IPS-NIHi7 (cell line): ENCODE measurements around the gene TIE1.

ENCODE experiments used
- DNase-seq: peaks from one replicate; pipeline ENCODE4 v3.0.0; 2012; ENCODE audit warnings: mixed read lengths; ENCODE audit errors: extremely low spot score

TIE1 gene

GRCh38 chr1:43274125-43274803 lies 26.5 kb upstream of the TIE1 start:
- DNase-seq, result no peak

GRCh38 chr1:43274804-43275180 lies 26.0 kb upstream of the TIE1 start:
- DNase-seq, result no peak

- no peak for DNase-seq
Observed at GRCh38 chr1:43275826-43276620, 24.8 kb upstream of the TIE1 start.

- DNase-seq, result no peak
Observed at GRCh38 chr1:43276673-43277072, 24.1 kb upstream of the TIE1 start.

- no peak for DNase-seq
Observed at GRCh38 chr1:43277116-43277876, 23.5 kb upstream of the TIE1 start.

GRCh38 chr1:43279161-43279560 lies 21.6 kb upstream of the TIE1 start:
- no peak for DNase-seq

GRCh38 chr1:43279666-43280065 lies 21.1 kb upstream of the TIE1 start:
- DNase-seq, result no peak

GRCh38 chr1:43280692-43281091 lies 20.1 kb upstream of the TIE1 start:
- no peak for DNase-seq

GRCh38 chr1:43282220-43283195 lies 18.3 kb upstream of the TIE1 start:
- no peak for DNase-seq

- no peak for DNase-seq
Observed at GRCh38 chr1:43284065-43284464, 16.7 kb upstream of the TIE1 start.

GRCh38 chr1:43284546-43285110 lies 16.2 kb upstream of the TIE1 start:
- DNase-seq, result no peak

- peak; percentile 98 for DNase-seq
Observed at GRCh38 chr1:43285269-43285990, 15.4 kb upstream of the TIE1 start, which contains the start of gene C1orf210. C1orf210 (minus strand) TSS chr1:43285581; CDS start chr1:43283270, 2,311 bp downstream.

GRCh38 chr1:43286115-43286514 lies 14.7 kb upstream of the TIE1 start:
- no peak for DNase-seq

- no peak for DNase-seq
Observed at GRCh38 chr1:43286533-43286932, 14.2 kb upstream of the TIE1 start.

- no peak for DNase-seq
Observed at GRCh38 chr1:43288058-43288784, 12.6 kb upstream of the TIE1 start.

- DNase-seq, result no peak
Observed at GRCh38 chr1:43288785-43289706, 11.7 kb upstream of the TIE1 start.

GRCh38 chr1:43292216-43292615 lies 8.6 kb upstream of the TIE1 start:
- no peak for DNase-seq

- DNase-seq, result no peak
Observed at GRCh38 chr1:43292679-43293078, 8.1 kb upstream of the TIE1 start.

GRCh38 chr1:43293176-43293575 lies 7.6 kb upstream of the TIE1 start:
- no peak for DNase-seq
